Stomach (tissue), 9 donors: ENCODE data around the gene CDC42BPG. TPM values are rescaled to one million over a fixed set of nuclear protein-coding genes. Genes with fewer than 3 reads are reported as not detected.
A peak's percentile ranks its signal among the peaks of the same experiment; 100 is the strongest.

ENCODE experiments used
- DNase-seq, 2 donors: peaks; one replicate each; pipeline versions ENCODE4 v3.0.0 to v3.0.0-alpha.2; 2013 to 2019
- H3K27ac ChIP-seq, 5 donors: fragments of 200-600 bp in 4 of 5; sonication (generic) in 4 of 5; one replicate each; pipeline ENCODE4 v1.5.1; 2013 to 2019; ENCODE audit warnings: mild to moderate bottlenecking in 1 of 5, moderate library complexity in 1 of 5
- H3K27me3 ChIP-seq, 3 donors: fragments of 200-600 bp; sonication (generic); one replicate each; pipeline ENCODE4 v1.5.1; 2017 to 2019; ENCODE audit warnings: mixed run types in 1 of 3
- H3K36me3 ChIP-seq, 4 donors: fragments of 200-600 bp; sonication (generic); 1 replicate in 3 of 4; 2 replicates in 1 of 4; pipeline ENCODE4 v1.5.1; 2016 to 2019
- H3K4me1 ChIP-seq, 4 donors: fragments of 200-600 bp; sonication (generic); one replicate each; pipeline ENCODE4 v1.5.1; 2016 to 2019
- H3K4me3 ChIP-seq, 4 donors: fragments of 200-600 bp; sonication (generic) in 3 of 4; one replicate each; pipeline ENCODE4 v1.5.1; 2016 to 2019; ENCODE audit warnings: mild to moderate bottlenecking in 1 of 4
- H3K9me3 ChIP-seq, 4 donors: fragments of 200-600 bp; sonication (generic); one replicate each; pipeline ENCODE4 v1.5.1; 2016 to 2019
- EP300 ChIP-seq: sonication (generic); formaldehyde crosslinking; IDR thresholded peaks from one replicate; pipeline ENCODE4 v1.6.1; 2017; ENCODE audit warnings: antibody characterized with exemption
- POLR2A ChIP-seq, 4 donors: fragments of 450-650 bp; IDR thresholded peaks; one replicate each; pipeline ENCODE4 v1.6.1; 2016; ENCODE audit warnings: antibody characterized with exemption in 4 of 4, control low read depth in 2 of 4, mild to moderate bottlenecking in 1 of 4, moderate library complexity in 1 of 4
- POLR2AphosphoS5 ChIP-seq, 3 donors: sonication (generic); formaldehyde crosslinking; IDR thresholded peaks; one replicate each; pipeline ENCODE4 v1.6.1; 2016; ENCODE audit warnings: antibody characterized with exemption in 3 of 3
- WGBS, 5 donors: extraction: QIAGEN DNeasy Blood & Tissue Kit in 3 of 5; methylation state at CpG; one replicate each; pipeline versions ENCODE4 v1.1.5 to v1.1.7; 2013 to 2018; 5-methylcytosine and 5-hydroxymethylcytosine counted together
- intact Hi-C: fragments of 100-400 bp; cut with DNase I; formaldehyde crosslinking; loops from one replicate; pipeline ENCODE4 v1.15.1; 2023; ENCODE audit warnings: low total_unique reads
- polyA plus RNA-seq, 3 donors: library from polyadenylated mRNA; stranded (reverse); fragments of 200-250 nt; gene quantifications; one replicate each; pipeline ENCODE4 v1.2.3, GENCODE V29; 2013
- total RNA-seq, 5 donors: library from RNA; depleted of rRNA; stranded (reverse); fragments of >200 nt; gene quantifications; one replicate each; pipeline versions ENCODE4 v1.1.0 to v1.2.3, GENCODE V29; 2014 to 2016
- TF ChIP-seq, protein P1 (sequence below), 7 experiments: fragments of 450-650 bp in 4 of 7; fragments of 200-600 bp in 3 of 7; sonication (generic) in 3 of 7; IDR thresholded peaks; one replicate each; pipeline ENCODE4 v1.5.1; 2016 to 2019; ENCODE audit warnings: antibody characterized with exemption in 7 of 7, control low read depth in 2 of 7, mild to moderate bottlenecking in 1 of 7
- donor health status: healthy with polysubstance abuse.
- donor health status: Bipolar disorder and iron deficiency.
- donor health status: healthy.

CDC42BPG gene
- total and polyA plus RNA-seq, 8 donors: 8.9 to 66.5 (median 26.2) TPM

DNA sequence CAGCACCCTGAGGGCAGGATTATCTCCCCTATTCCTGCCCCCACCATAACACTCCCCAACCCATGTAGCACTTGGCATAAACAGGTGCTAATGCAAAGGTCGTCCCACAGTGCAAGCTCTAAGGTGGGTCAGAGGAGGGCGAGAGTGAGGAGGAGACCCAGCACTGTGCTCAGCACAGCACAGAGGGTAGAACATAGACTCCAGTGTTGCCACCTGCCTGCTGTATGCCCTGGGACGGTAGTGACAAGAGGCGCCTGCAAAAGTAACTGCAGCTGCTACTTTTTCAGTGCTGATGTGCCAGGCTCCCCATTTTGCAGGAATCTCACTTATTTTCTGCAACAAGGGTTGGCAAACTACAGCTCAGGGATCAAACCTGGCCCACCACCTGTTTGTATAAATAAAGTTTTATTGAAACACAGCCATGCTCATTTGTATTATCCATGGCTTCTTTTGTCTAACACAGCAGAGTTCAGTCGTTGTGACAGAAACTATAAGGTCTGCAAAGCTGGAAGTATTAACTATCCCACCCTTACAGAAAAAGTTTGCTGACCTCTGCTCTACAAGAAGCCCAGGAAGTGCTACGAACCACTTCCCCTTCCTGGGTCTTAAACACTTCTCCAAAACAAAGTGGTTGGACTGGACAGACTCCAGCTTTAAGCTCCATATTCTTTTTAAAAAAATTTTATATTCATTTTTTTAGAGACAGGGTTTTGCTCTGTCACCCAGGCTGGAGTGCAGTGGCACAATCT lies 16.9 kb upstream of the CDC42BPG start:
- 69 to 90% (median 81%) methylated on average over 6 of the region's 6 CpGs for WGBS, 5 donors
- H3K27ac ChIP-seq: peak overlapping the region in 4 of 5 donors; percentile 86 to 94 (median 92)
- DNase-seq: no peak
- H3K9me3 ChIP-seq: no peaks in the 10 kb centered on the region
- intact Hi-C loops: no loop called here
- H3K4me1 ChIP-seq: peaks cover 79 to 98% (median 80%) of the 10 kb centered on the region in 4 donors
- H3K4me3 ChIP-seq: no peak overlapping the region
- H3K36me3 ChIP-seq: peaks cover 21 to 30% (median 25%) of the 10 kb centered on the region in 4 donors
- H3K27me3 ChIP-seq: no peaks in the 10 kb centered on the region
- TF ChIP-seq, protein P1, sequence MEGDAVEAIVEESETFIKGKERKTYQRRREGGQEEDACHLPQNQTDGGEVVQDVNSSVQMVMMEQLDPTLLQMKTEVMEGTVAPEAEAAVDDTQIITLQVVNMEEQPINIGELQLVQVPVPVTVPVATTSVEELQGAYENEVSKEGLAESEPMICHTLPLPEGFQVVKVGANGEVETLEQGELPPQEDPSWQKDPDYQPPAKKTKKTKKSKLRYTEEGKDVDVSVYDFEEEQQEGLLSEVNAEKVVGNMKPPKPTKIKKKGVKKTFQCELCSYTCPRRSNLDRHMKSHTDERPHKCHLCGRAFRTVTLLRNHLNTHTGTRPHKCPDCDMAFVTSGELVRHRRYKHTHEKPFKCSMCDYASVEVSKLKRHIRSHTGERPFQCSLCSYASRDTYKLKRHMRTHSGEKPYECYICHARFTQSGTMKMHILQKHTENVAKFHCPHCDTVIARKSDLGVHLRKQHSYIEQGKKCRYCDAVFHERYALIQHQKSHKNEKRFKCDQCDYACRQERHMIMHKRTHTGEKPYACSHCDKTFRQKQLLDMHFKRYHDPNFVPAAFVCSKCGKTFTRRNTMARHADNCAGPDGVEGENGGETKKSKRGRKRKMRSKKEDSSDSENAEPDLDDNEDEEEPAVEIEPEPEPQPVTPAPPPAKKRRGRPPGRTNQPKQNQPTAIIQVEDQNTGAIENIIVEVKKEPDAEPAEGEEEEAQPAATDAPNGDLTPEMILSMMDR (IDR thresholded peaks at IDR 0.05): no peak
- TF ChIP-seq POLR2A (IDR thresholded peaks at IDR 0.05): no peak
- TF ChIP-seq POLR2AphosphoS5 (IDR thresholded peaks at IDR 0.05): no peak
- no peak for TF ChIP-seq EP300

GRCh38 chr11:64859542-64860414 lies 15.3 kb upstream of the CDC42BPG start:
- H3K27ac ChIP-seq: peak overlapping the region; percentile 9 to 94 (median 92)
- TF ChIP-seq, protein P1 (IDR thresholded peaks at IDR 0.05): no peak
- TF ChIP-seq POLR2AphosphoS5 (IDR thresholded peaks at IDR 0.05) (peak in 1 of 3 donors; percentile 31), POLR2A (IDR thresholded peaks at IDR 0.05) (no peak), EP300 (no peak)
- no peak overlapping the region for H3K4me3 ChIP-seq
- no peak for DNase-seq
- H3K9me3 ChIP-seq: no peaks in the 10 kb centered on the region
- WGBS, 5 donors: 80 to 91% (median 86%) methylated on average over 31 to 33 of the region's 33 CpGs
- no peaks in the 10 kb centered on the region for H3K27me3 ChIP-seq
- intact Hi-C loops: no loop called here
- H3K4me1 ChIP-seq: peaks cover 81 to 98% (median 84%) of the 10 kb centered on the region in 4 donors
- peaks cover 21 to 33% (median 28%) of the 10 kb centered on the region in 4 donors for H3K36me3 ChIP-seq

- peaks cover 31 to 44% (median 39%) of the 10 kb centered on the region in 4 donors for H3K36me3 ChIP-seq
- H3K27ac ChIP-seq: peak overlapping the region; percentile 9 to 94 (median 92)
- TF ChIP-seq, protein P1 (IDR thresholded peaks at IDR 0.05): no peak
- TF ChIP-seq POLR2AphosphoS5 (IDR thresholded peaks at IDR 0.05) (no peak), EP300 (no peak), POLR2A (IDR thresholded peaks at IDR 0.05) (no peak)
- H3K4me1 ChIP-seq: peaks cover 81 to 98% (median 84%) of the 10 kb centered on the region in 4 donors
- intact Hi-C loops: no loop called here
- H3K9me3 ChIP-seq: no peaks in the 10 kb centered on the region
- WGBS, 5 donors: 55 to 72% (median 72%) methylated on average over 15 to 19 of the region's 19 CpGs
- H3K4me3 ChIP-seq: peak overlapping the region in 1 of 4 donors; percentile 7
- DNase-seq: peak in 1 of 2 donors; percentile 57
- no peaks in the 10 kb centered on the region for H3K27me3 ChIP-seq
These were observed 14.2 kb upstream of the CDC42BPG start for GRCh38 chr11:64858467-64859263.
